GM19397 (cell line): ENCODE results near the gene CACNB1.
"Not testable (repeated sequence)": the region's sequence is repeated elsewhere in the genome, so short reads cannot be mapped to it uniquely, and the experiment has no call there.

Experiments used
- ATAC-seq: cut with Tn5 transposase; IDR thresholded peaks from one replicate; pipeline ENCODE4 v1.9.1; 2021; ENCODE audit warnings: mild to moderate bottlenecking, moderate library complexity; ENCODE audit not compliant: unreplicated experiment

CACNB1 gene

DNA sequence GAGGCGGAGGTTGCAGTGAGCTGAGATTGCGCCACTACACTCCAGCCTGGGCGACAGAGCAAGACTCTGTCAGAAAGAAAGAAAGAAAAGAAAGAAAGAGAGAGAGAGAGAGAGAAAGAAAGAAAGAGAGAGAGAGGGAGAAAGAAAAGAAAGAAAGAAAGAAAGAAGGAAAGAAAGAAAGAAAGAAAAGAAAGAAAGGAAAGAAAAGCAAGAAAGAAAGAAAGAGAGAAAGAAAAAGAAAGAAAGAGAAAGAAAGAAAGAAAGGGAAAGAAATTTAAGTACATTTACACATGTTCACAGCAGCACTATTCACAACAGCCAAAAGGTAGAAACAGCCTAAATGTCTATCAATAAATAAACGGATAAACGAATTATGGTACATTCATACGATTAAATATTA is 67.9 kb downstream of the CACNB1 start:
- ATAC-seq: not testable (repeated sequence)

DNA sequence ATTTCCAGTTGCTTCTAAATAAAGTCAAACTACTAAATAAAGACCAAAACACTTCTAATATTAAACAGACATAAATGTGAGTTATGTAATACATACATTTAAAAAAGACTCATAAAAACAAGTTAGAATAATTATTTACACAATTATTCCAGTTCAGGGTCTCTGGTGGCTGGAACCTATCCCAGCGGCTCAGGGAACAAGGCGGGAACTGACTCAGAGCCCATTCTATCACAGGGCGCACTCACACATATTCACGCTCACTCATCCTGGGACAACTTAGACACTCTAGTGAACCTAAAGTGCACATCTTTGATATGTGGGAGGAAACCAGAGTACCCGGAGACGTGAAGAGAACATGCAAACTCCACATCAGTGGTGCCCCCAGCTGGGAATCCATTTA is 71.0 kb downstream of the CACNB1 start:
- ATAC-seq: no peak

DNA sequence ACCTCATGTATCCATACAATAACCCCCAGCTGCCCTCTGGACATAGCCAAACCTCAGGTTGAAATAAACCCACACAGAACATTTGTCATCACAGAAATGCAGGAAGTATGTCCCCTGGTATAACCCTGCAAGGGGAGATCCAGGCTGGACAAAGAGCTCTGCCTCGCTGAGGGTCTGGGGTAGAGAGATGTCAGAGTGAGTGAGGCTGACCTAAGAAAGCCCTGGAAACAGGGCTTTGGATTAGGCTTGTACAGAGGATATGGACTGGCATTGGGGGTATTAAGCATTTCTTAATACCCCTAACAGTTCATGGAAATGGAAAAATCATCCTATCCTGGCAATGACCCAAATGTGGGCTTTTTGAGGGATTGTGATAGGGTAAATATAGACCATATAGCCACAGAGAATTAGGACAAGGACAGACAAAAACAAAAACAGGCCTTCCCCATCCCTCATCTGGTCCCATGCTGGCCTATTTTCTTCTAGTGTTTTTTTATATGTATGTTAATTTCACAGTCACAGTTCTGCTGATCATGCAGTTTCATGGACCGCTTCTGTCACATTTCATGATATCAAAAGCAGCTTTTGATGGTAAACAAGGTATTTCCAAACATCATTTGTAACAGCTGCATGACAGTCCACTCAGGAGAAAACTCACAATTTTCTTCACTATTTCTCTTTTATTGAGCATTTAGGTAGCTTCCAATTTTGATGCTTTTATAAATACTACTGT is 72.2 kb downstream of the CACNB1 start:
- no peak for ATAC-seq

DNA sequence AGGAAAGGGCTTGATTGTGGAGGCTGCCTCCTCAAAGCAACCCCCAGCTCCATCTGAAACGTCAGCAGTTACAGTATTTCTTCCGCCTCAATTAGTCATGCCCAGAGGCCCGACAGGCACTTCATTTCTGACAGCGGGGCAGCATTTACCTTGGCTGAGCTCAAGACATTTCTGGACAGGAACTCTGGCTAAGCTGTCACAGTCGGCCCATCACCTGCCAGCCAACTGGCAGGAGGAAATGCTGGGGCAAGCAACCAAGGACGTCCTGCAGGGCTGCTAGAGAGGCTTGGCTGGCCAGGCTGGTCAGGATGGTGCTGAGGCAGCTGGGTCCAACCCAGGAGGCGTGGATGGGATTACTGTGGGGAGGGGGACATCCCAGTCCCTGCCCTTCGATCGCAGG is 73.8 kb downstream of the CACNB1 start:
- ATAC-seq: no peak
